Panc1 (cell line): ENCODE results near the gene TMOD2. TPM values are rescaled to one million over a fixed set of nuclear protein-coding genes. Genes with fewer than 3 reads are reported as not detected.

Experiments used
- ATAC-seq: fragments of 200-7000 bp; cut with Tn5 transposase; 2 replicates; pipeline ENCODE4 v1.9.1; 2020; ENCODE audit warnings: mild to moderate bottlenecking, moderate library complexity
- BruUV-seq: library from RNA; stranded (reverse); fragments of 400-500 nt; replicated peaks from 2 replicates; lab custom pipeline; 2021; lab: Mats Ljungman, UMichigan
- CTCF ChIA-PET: fragments of 300-600 bp; sonication (Branson Sonifier 250); formaldehyde crosslinking; loops from one replicate; lab custom pipeline; 2022; ENCODE audit warnings: antibody characterized with exemption; lab: Charles Lee
- POLR2A ChIA-PET: fragments of 300-600 bp; sonication (Branson Sonifier 250); formaldehyde crosslinking; loops from one replicate; lab custom pipeline; 2022; ENCODE audit warnings: antibody characterized with exemption; lab: Charles Lee
- DNase-seq: peaks from one replicate; pipeline ENCODE4 v3.0.0-alpha.2; 2010; ENCODE audit warnings: low read depth, low spot score
- H3K27ac ChIP-seq: 2 replicates; pipeline ENCODE4 v1.5.1; 2011; ENCODE audit warnings: mild to moderate bottlenecking, low read length, inconsistent platforms
- H3K27me3 ChIP-seq: fragments of 200-500 bp; sonication (Bioruptor generic); 2 replicates; pipeline ENCODE4 v1.6.0; 2014; ENCODE audit warnings: low read length, inconsistent platforms; ENCODE audit not compliant: control insufficient read depth, insufficient read depth
- H3K36me3 ChIP-seq: fragments of 200-500 bp; sonication (Bioruptor generic); 2 replicates; pipeline ENCODE4 v1.5.1; 2014; ENCODE audit warnings: inconsistent platforms, mild to moderate bottlenecking, low read length, moderate library complexity; ENCODE audit not compliant: control insufficient read depth, insufficient read depth
- H3K4me1 ChIP-seq: 2 replicates; pipeline ENCODE4 v1.5.1; 2011; ENCODE audit warnings: inconsistent platforms, mild to moderate bottlenecking, low read length, moderate library complexity; ENCODE audit not compliant: control insufficient read depth, insufficient read depth
- H3K4me3 ChIP-seq, 2 experiments: 2 replicates each; pipeline ENCODE4 v1.5.1; 2011 to 2012; ENCODE audit warnings: low read depth in 2 of 2, low read length in 2 of 2, mild to moderate bottlenecking in 2 of 2, inconsistent platforms in 1 of 2, moderate library complexity in 1 of 2
- H3K9me3 ChIP-seq: fragments of 200-500 bp; sonication (Bioruptor generic); 2 replicates; pipeline ENCODE4 v1.5.1; 2014; ENCODE audit warnings: low read depth, mild to moderate bottlenecking, inconsistent platforms, low read length, moderate library complexity; ENCODE audit not compliant: control insufficient read depth, insufficient read depth
- POLR2AphosphoS5 ChIP-seq: IDR thresholded peaks from 2 replicates; pipeline ENCODE4 v1.6.1; 2012; ENCODE audit warnings: mild to moderate bottlenecking, low read depth, low read length, moderate library complexity
- REST ChIP-seq, 2 experiments: IDR thresholded peaks; 2 replicates each; pipeline ENCODE4 v1.6.1; 2011 to 2012; ENCODE audit warnings: low read depth in 2 of 2, control low read depth in 1 of 2, low read length in 1 of 2, mild to moderate bottlenecking in 1 of 2, moderate library complexity in 1 of 2; ENCODE audit not compliant: insufficient read depth in 1 of 2
- SIN3A ChIP-seq: IDR thresholded peaks from 2 replicates; pipeline ENCODE4 v1.6.1; 2012; ENCODE audit warnings: low read depth, mild to moderate bottlenecking, low read length, moderate library complexity, borderline replicate concordance; ENCODE audit not compliant: insufficient read depth
- TCF7L2 ChIP-seq: IDR thresholded peaks from 2 replicates; pipeline ENCODE4 v1.6.1; 2011; ENCODE audit warnings: mild to moderate bottlenecking, low read depth, low read length, inconsistent platforms
- in situ Hi-C: cut with HindIII; loops from 2 replicates; pipeline ENCODE4 v1.10.0; 2016; ENCODE audit warnings: low sequenced_read_pairs, low pct_unique_long_range_greater_than_20kb
- intact Hi-C: fragments of 100-400 bp; cut with micrococcal nuclease; formaldehyde crosslinking; loops from one replicate; pipeline ENCODE4 v1.10.0; 2022; ENCODE audit not compliant: unreplicated experiment
- total RNA-seq: library from RNA; stranded (reverse); gene quantifications from one replicate; pipeline ENCODE4 v1.2.1, GENCODE V29; 2021; ENCODE audit not compliant: unreplicated experiment
- TF ChIP-seq, protein P1 (sequence below): fragments of 450-650 bp; IDR thresholded peaks from 2 replicates; pipeline ENCODE4 v1.5.1; 2017; ENCODE audit warnings: mild to moderate bottlenecking

TMOD2 gene
- total RNA-seq, 1 experiment from 2014 or later = 1.7 TPM

- no peaks in the 10 kb centered on the region for H3K9me3 ChIP-seq
- intact Hi-C loops = no loop called here
- ChIA-PET CTCF (interaction anchor here (1.1 kb wide), 1 partner anchor 39 kb away, joined by 3 read pairs; no protein-coding TSS in a partner anchor), POLR2A (interaction anchor here (0.6 kb wide), 1 partner anchor 82 kb away, joined by 3 read pairs; no protein-coding TSS in a partner anchor)
- no peaks in the 10 kb centered on the region for H3K27me3 ChIP-seq
- in situ Hi-C loops = no loop called here
- peaks cover 12% of the 10 kb centered on the region for H3K4me1 ChIP-seq
- DNase-seq (no peak), ATAC-seq (no peak)
- H3K4me3 ChIP-seq = peak overlapping the region in 1 of 2 experiments; percentile 79; a peak in 2 of 4 replicates
- TF ChIP-seq REST (IDR thresholded peaks at IDR 0.05; ENCODE audit: insufficient read depth in 1 of 2, low read depth in 2 of 2, low read length in 1 of 2) (peak; percentile 53 to 70; a peak in 3 of 4 replicates), POLR2AphosphoS5 (no peak), SIN3A (no peak), TCF7L2 (no peak)
- TF ChIP-seq, protein P1, sequence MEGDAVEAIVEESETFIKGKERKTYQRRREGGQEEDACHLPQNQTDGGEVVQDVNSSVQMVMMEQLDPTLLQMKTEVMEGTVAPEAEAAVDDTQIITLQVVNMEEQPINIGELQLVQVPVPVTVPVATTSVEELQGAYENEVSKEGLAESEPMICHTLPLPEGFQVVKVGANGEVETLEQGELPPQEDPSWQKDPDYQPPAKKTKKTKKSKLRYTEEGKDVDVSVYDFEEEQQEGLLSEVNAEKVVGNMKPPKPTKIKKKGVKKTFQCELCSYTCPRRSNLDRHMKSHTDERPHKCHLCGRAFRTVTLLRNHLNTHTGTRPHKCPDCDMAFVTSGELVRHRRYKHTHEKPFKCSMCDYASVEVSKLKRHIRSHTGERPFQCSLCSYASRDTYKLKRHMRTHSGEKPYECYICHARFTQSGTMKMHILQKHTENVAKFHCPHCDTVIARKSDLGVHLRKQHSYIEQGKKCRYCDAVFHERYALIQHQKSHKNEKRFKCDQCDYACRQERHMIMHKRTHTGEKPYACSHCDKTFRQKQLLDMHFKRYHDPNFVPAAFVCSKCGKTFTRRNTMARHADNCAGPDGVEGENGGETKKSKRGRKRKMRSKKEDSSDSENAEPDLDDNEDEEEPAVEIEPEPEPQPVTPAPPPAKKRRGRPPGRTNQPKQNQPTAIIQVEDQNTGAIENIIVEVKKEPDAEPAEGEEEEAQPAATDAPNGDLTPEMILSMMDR = no peak
- H3K27ac ChIP-seq = no peak overlapping the region
- BruUV-seq = no TSS peak
- no peaks in the 10 kb centered on the region for H3K36me3 ChIP-seq
These were observed 12.8 kb upstream of the TMOD2 start for GRCh38 chr15:51738553-51738952.

- in situ Hi-C loops = no loop called here
- no peak for TF ChIP-seq REST (IDR thresholded peaks at IDR 0.05; ENCODE audit: insufficient read depth in 1 of 2, low read depth in 2 of 2, low read length in 1 of 2)
- TF ChIP-seq, protein P1 = no peak
- TF ChIP-seq TCF7L2 = no peak
- no peak for TF ChIP-seq POLR2AphosphoS5
- TF ChIP-seq SIN3A = no peak
- intact Hi-C loops = no loop called here
- peaks cover 12% of the 10 kb centered on the region for H3K4me1 ChIP-seq
- ATAC-seq (no peak), DNase-seq (no peak)
- H3K4me3 ChIP-seq = no peak overlapping the region
- ChIA-PET CTCF (interaction anchor here (1.1 kb wide), 1 partner anchor 38 kb away, joined by 3 read pairs; no protein-coding TSS in a partner anchor), POLR2A (interaction anchor here (0.6 kb wide), 1 partner anchor 440 kb away, joined by 3 read pairs; no protein-coding TSS in a partner anchor)
- no peaks in the 10 kb centered on the region for H3K36me3 ChIP-seq
- no TSS peak for BruUV-seq
- peaks cover 3% of the 10 kb centered on the region; the same call in 1 of the 2 replicates for H3K27me3 ChIP-seq
- H3K27ac ChIP-seq = no peak overlapping the region
- no peaks in the 10 kb centered on the region for H3K9me3 ChIP-seq
These were observed 12.2 kb upstream of the TMOD2 start for GRCh38 chr15:51739061-51739712.
